H9 (cell line): ENCODE measurements around the gene PDE3A. TPM values are rescaled to one million over a fixed set of nuclear protein-coding genes. Genes with fewer than 3 reads are reported as not detected.
"Not testable (repeated sequence)": the region's sequence is repeated elsewhere in the genome, so short reads cannot be mapped to it uniquely, and the experiment has no call there.

Experiments
- DNase-seq: peaks from one replicate; pipeline ENCODE4 v3.0.0-alpha.2; 2017
- H2AFZ ChIP-seq: one replicate; pipeline ENCODE4 v1.6.1; 2013; ENCODE audit warnings: mild to moderate bottlenecking, low read length, control low read depth, moderate library complexity
- H2AK5ac ChIP-seq: 2 replicates; pipeline ENCODE4 v1.6.1; 2013; ENCODE audit warnings: low read length, control low read depth, mixed read lengths; ENCODE audit not compliant: insufficient read length
- H2BK120ac ChIP-seq: one replicate; pipeline ENCODE4 v1.6.1; 2013; ENCODE audit warnings: low read depth, mild to moderate bottlenecking, low read length, control low read depth, inconsistent platforms; ENCODE audit not compliant: poor library complexity, severe bottlenecking
- H2BK12ac ChIP-seq: 2 replicates; pipeline ENCODE4 v1.6.1; 2013; ENCODE audit warnings: low read length, control low read depth, mixed read lengths, low read depth; ENCODE audit not compliant: insufficient read length
- H2BK15ac ChIP-seq: 2 replicates; pipeline ENCODE4 v1.6.1; 2013; ENCODE audit warnings: low read depth, low read length, control low read depth
- H2BK20ac ChIP-seq: one replicate; pipeline ENCODE4 v1.6.1; 2013; ENCODE audit warnings: low read depth, mild to moderate bottlenecking, low read length, control low read depth, inconsistent platforms; ENCODE audit not compliant: poor library complexity, severe bottlenecking
- H2BK5ac ChIP-seq: 2 replicates; pipeline ENCODE4 v1.6.1; 2013; ENCODE audit warnings: low read length, control low read depth, mixed read lengths; ENCODE audit not compliant: insufficient read length
- H3K14ac ChIP-seq: 2 replicates; pipeline ENCODE4 v1.6.1; 2013; ENCODE audit warnings: low read length, control low read depth; ENCODE audit not compliant: insufficient read depth
- H3K18ac ChIP-seq: 2 replicates; pipeline ENCODE4 v1.6.1; 2013; ENCODE audit warnings: low read depth, mild to moderate bottlenecking, mixed read lengths, low read length, control low read depth; ENCODE audit not compliant: insufficient read length
- H3K23ac ChIP-seq: 2 replicates; pipeline ENCODE4 v1.6.1; 2013; ENCODE audit warnings: low read length, control low read depth, mixed read lengths, low read depth; ENCODE audit not compliant: insufficient read length
- H3K23me2 ChIP-seq: 2 replicates; pipeline ENCODE4 v1.6.1; 2013; ENCODE audit warnings: low read depth, mild to moderate bottlenecking, mixed read lengths, low read length, control low read depth; ENCODE audit not compliant: insufficient read length, poor library complexity, severe bottlenecking
- H3K27ac ChIP-seq: 2 replicates; pipeline ENCODE4 v1.5.1; 2013; ENCODE audit warnings: low read length, control low read depth, mixed read lengths, low read depth; ENCODE audit not compliant: insufficient read length
- H3K27me3 ChIP-seq: 2 replicates; pipeline ENCODE4 v1.6.1; 2013; ENCODE audit warnings: low read length, control low read depth, inconsistent platforms; ENCODE audit not compliant: insufficient read depth
- H3K4ac ChIP-seq: 2 replicates; pipeline ENCODE4 v1.6.1; 2013; ENCODE audit warnings: low read depth, mild to moderate bottlenecking, control low read depth, inconsistent platforms, low read length, moderate library complexity
- H3K4me1 ChIP-seq: 2 replicates; pipeline ENCODE4 v1.6.1; 2013; ENCODE audit warnings: low read length, control low read depth, inconsistent platforms; ENCODE audit not compliant: insufficient read depth
- H3K4me2 ChIP-seq: 2 replicates; pipeline ENCODE4 v1.6.1; 2013; ENCODE audit warnings: low read length, control low read depth, mixed read lengths; ENCODE audit not compliant: insufficient read length, insufficient read depth
- H3K56ac ChIP-seq: 2 replicates; pipeline ENCODE4 v1.6.1; 2013; ENCODE audit warnings: low read depth, mild to moderate bottlenecking, mixed read lengths, low read length, control low read depth; ENCODE audit not compliant: insufficient read length
- H3K79me1 ChIP-seq: 2 replicates; pipeline ENCODE4 v1.6.1; 2013; ENCODE audit warnings: low read depth, mild to moderate bottlenecking, moderate library complexity, low read length, control low read depth, inconsistent platforms; ENCODE audit not compliant: insufficient read depth, poor library complexity, severe bottlenecking
- H3K79me2 ChIP-seq: 2 replicates; pipeline ENCODE4 v1.6.1; 2013; ENCODE audit warnings: low read length, control low read depth, inconsistent platforms; ENCODE audit not compliant: insufficient read depth
- H3K9ac ChIP-seq: 2 replicates; pipeline ENCODE4 v1.6.1; 2013; ENCODE audit warnings: low read length, control low read depth, mixed read lengths; ENCODE audit not compliant: insufficient read length; ENCODE audit errors: extremely low read depth
- H3K9me3 ChIP-seq: one replicate; pipeline ENCODE4 v1.6.1; 2013; ENCODE audit warnings: low read depth, low read length, inconsistent platforms; ENCODE audit not compliant: control insufficient read depth
- H3T11ph ChIP-seq: one replicate; pipeline ENCODE4 v1.6.1; 2013; ENCODE audit warnings: mild to moderate bottlenecking, low read length, control low read depth, inconsistent platforms
- H4K20me1 ChIP-seq: one replicate; pipeline ENCODE4 v1.6.1; 2013; ENCODE audit not compliant: control insufficient read depth, insufficient read length, insufficient read depth
- H4K5ac ChIP-seq: 2 replicates; pipeline ENCODE4 v1.6.1; 2013; ENCODE audit warnings: low read depth, mild to moderate bottlenecking, mixed read lengths, low read length, control low read depth; ENCODE audit not compliant: insufficient read length
- H4K8ac ChIP-seq: replicated peaks from 2 replicates; pipeline ENCODE4 v1.6.1; 2013; ENCODE audit warnings: low read length, control low read depth, mixed read lengths, low read depth; ENCODE audit not compliant: insufficient read length
- H4K91ac ChIP-seq: 2 replicates; pipeline ENCODE4 v1.6.1; 2013; ENCODE audit warnings: low read depth, mild to moderate bottlenecking, moderate library complexity, mixed read lengths, low read length, control low read depth; ENCODE audit not compliant: insufficient read length
- H3K27ac Mint-ChIP-seq, 3 experiments: 2 replicates in 2 of 3; 3 replicates in 1 of 3; pipeline ENCODE4 v1.8.0; 2020 to 2021; ENCODE audit warnings: mixed read lengths in 3 of 3, mild to moderate bottlenecking in 1 of 3, moderate library complexity in 1 of 3
- H3K27me3 Mint-ChIP-seq: 2 replicates; pipeline ENCODE4 v1.8.0; 2021; ENCODE audit warnings: low read depth, mild to moderate bottlenecking, moderate library complexity, mixed read lengths
- H3K36me3 Mint-ChIP-seq, 3 experiments: 2 replicates in 2 of 3; 3 replicates in 1 of 3; pipeline ENCODE4 v1.8.0; 2020 to 2021; ENCODE audit warnings: low read depth in 3 of 3, mixed read lengths in 3 of 3; ENCODE audit not compliant: insufficient read depth in 1 of 3
- H3K4me1 Mint-ChIP-seq, 2 experiments: 2 replicates each; pipeline ENCODE4 v1.8.0; 2020; ENCODE audit warnings: mixed read lengths in 2 of 2
- H3K4me3 Mint-ChIP-seq, 2 experiments: 2 replicates in 1 of 2; 3 replicates in 1 of 2; pipeline ENCODE4 v1.8.0; 2020 to 2021; ENCODE audit warnings: mild to moderate bottlenecking in 2 of 2, mixed read lengths in 2 of 2, moderate library complexity in 1 of 2
- H3K9me3 Mint-ChIP-seq, 2 experiments: 2 replicates in 1 of 2; 3 replicates in 1 of 2; pipeline ENCODE4 v1.8.0; 2020; ENCODE audit warnings: mild to moderate bottlenecking in 2 of 2, mixed read lengths in 2 of 2, moderate library complexity in 1 of 2
- WGBS: extraction: QIAGEN DNeasy Blood & Tissue Kit; methylation state at CpG from one replicate; pipeline ENCODE4 v1.1.7; 2013; ENCODE audit warnings: missing lambda C conversion rate, low lambda C conversion rate, mixed read lengths; ENCODE audit not compliant: insufficient read length; ENCODE audit errors: extremely low coverage; 5-methylcytosine and 5-hydroxymethylcytosine counted together
- total RNA-seq: library from RNA; stranded (reverse); gene quantifications from 2 replicates; pipeline ENCODE4 v1.2.1, GENCODE V29; 2021

The PDE3A gene
- total RNA-seq, 1 experiment from 2014 or later: 3.0 TPM

DNA sequence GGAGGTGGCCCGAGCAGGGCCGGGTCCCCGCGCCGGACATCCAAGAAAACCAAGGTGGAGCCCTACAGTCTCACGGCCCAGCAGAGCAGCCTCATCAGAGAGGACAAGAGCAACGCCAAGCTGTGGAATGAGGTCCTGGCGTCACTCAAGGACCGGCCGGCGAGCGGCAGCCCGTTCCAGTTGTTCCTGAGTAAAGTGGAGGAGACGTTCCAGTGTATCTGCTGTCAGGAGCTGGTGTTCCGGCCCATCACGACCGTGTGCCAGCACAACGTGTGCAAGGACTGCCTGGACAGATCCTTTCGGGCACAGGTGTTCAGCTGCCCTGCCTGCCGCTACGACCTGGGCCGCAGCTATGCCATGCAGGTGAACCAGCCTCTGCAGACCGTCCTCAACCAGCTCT lies 184.2 kb downstream of the PDE3A start:
- H3K4me2 ChIP-seq, H3K79me1 ChIP-seq, H3K18ac ChIP-seq, H3K79me2 ChIP-seq, H3K4me1 Mint-ChIP-seq, H3K27ac ChIP-seq, H3K4ac ChIP-seq, H3K14ac ChIP-seq, H2BK5ac ChIP-seq, H3K56ac ChIP-seq, H3K27me3 Mint-ChIP-seq, H3K9me3 ChIP-seq, H4K20me1 ChIP-seq, H3K27ac Mint-ChIP-seq, H3K4me3 Mint-ChIP-seq, H2AK5ac ChIP-seq, H4K91ac ChIP-seq, H3K4me1 ChIP-seq, DNase-seq, H3K23ac ChIP-seq, H4K5ac ChIP-seq, H2BK12ac ChIP-seq, H3K9ac ChIP-seq, H3K23me2 ChIP-seq, H3T11ph ChIP-seq, H2BK20ac ChIP-seq, H2BK120ac ChIP-seq, H2BK15ac ChIP-seq, H3K27me3 ChIP-seq, H2AFZ ChIP-seq, H4K8ac ChIP-seq: not testable (repeated sequence)
- Mint-ChIP-seq H3K9me3 (peaks cover 10 to 11% of the 10 kb centered on the region in 2 experiments; a peak in 3 of 5 replicates), H3K36me3 (peaks cover 5 to 15% (median 8%) of the 10 kb centered on the region in 3 experiments)
- no CpG with 5 or more reads among the region's 23 CpGs for WGBS
